HUES64 (cell line): ENCODE data around the gene SCN8A.

Experiments
- H3K27ac ChIP-seq: 2 replicates; pipeline ENCODE4 v1.7.0; 2013; ENCODE audit warnings: low read depth, low read length, inconsistent platforms
- H3K27me3 ChIP-seq: 2 replicates; pipeline ENCODE4 v1.6.1; 2013; ENCODE audit warnings: mild to moderate bottlenecking, low read length; ENCODE audit not compliant: insufficient read depth
- H3K36me3 ChIP-seq: 2 replicates; pipeline ENCODE4 v1.6.1; 2013; ENCODE audit warnings: mild to moderate bottlenecking, low read length; ENCODE audit not compliant: insufficient read depth
- H3K4me1 ChIP-seq: 2 replicates; pipeline ENCODE4 v1.6.1; 2013; ENCODE audit warnings: mild to moderate bottlenecking, low read length, moderate library complexity; ENCODE audit not compliant: insufficient read depth
- H3K4me3 ChIP-seq: 2 replicates; pipeline ENCODE4 v1.5.1; 2013; ENCODE audit warnings: mild to moderate bottlenecking, low read length, moderate library complexity
- H3K9ac ChIP-seq: 2 replicates; pipeline ENCODE4 v1.6.1; 2013; ENCODE audit warnings: mild to moderate bottlenecking, low read depth, low read length
- H3K9me3 ChIP-seq: 2 replicates; pipeline ENCODE4 v1.6.1; 2013; ENCODE audit warnings: low read depth, low read length; ENCODE audit not compliant: insufficient read depth
- WGBS: fragments of 150-250, 120-280 bp; methylation state at CpG from one replicate; pipeline ENCODE4 v1.1.7; 2013; ENCODE audit warnings: missing lambda C conversion rate; 5-methylcytosine and 5-hydroxymethylcytosine counted together

Gene SCN8A

GRCh38 chr12:51860986-51861385 is 270.0 kb downstream of the SCN8A start:
- Histone ChIP-seq H3K9ac (no peak overlapping the region), H3K36me3 (no peaks in the 10 kb centered on the region), H3K9me3 (no peaks in the 10 kb centered on the region), H3K4me1 (peaks cover 28% of the 10 kb centered on the region), H3K27ac (no peak overlapping the region), H3K4me3 (no peak overlapping the region), H3K27me3 (peaks cover 17% of the 10 kb centered on the region)
- 94% methylated on average over 3 of the region's 3 CpGs for WGBS
